IgD-negative memory B cell (primary cell): ENCODE measurements around the gene MDM4. TPM values are rescaled to one million over a fixed set of nuclear protein-coding genes. Genes with fewer than 3 reads are reported as not detected.
A peak's percentile ranks its signal among the peaks of the same experiment; 100 is the strongest.
"Not testable (repeated sequence)": the region's sequence is repeated elsewhere in the genome, so short reads cannot be mapped to it uniquely, and the experiment has no call there.

Experiments
- H3K27ac Mint-ChIP-seq, 3 donors: one replicate each; pipeline ENCODE4 v1.8.0; 2020 to 2022; ENCODE audit warnings: mild to moderate bottlenecking in 3 of 3, mixed read lengths in 3 of 3, moderate library complexity in 1 of 3
- H3K27me3 Mint-ChIP-seq: one replicate; pipeline ENCODE4 v1.8.0; 2021; ENCODE audit warnings: mixed read lengths
- H3K36me3 Mint-ChIP-seq: one replicate; pipeline ENCODE4 v1.8.0; 2020; ENCODE audit warnings: mild to moderate bottlenecking, mixed read lengths
- H3K4me1 Mint-ChIP-seq, 3 donors: one replicate each; pipeline ENCODE4 v1.8.0; 2020 to 2022; ENCODE audit warnings: mixed read lengths in 3 of 3, mild to moderate bottlenecking in 1 of 3
- H3K4me3 Mint-ChIP-seq, 4 donors: one replicate each; pipeline ENCODE4 v1.8.0; 2020 to 2022; ENCODE audit warnings: mild to moderate bottlenecking in 4 of 4, mixed read lengths in 4 of 4, moderate library complexity in 3 of 4
- H3K9me3 Mint-ChIP-seq, 3 donors: one replicate each; pipeline ENCODE4 v1.8.0; 2020 to 2021; ENCODE audit warnings: mixed read lengths in 3 of 3, mild to moderate bottlenecking in 1 of 3
- polyA plus RNA-seq: library from polyadenylated mRNA; unstranded; fragments of 300-500 nt; fragmentation: Illumina TruSeq; gene quantifications from one replicate; pipeline ENCODE4 v1.2.3, GENCODE V29; 2021

Gene MDM4
- polyA plus RNA-seq, 1 donor from 2014 or later: 23.9 TPM

GRCh38 chr1:204478921-204479320 is 37.3 kb upstream of the MDM4 start:
- H3K9me3 Mint-ChIP-seq: no peaks in the 10 kb centered on the region
- peaks cover 78 to 89% (median 81%) of the 10 kb centered on the region in 3 donors for H3K4me1 Mint-ChIP-seq
- H3K27me3 Mint-ChIP-seq: no peaks in the 10 kb centered on the region
- H3K4me3 Mint-ChIP-seq: peak overlapping the region in 1 of 4 donors; percentile 87
- H3K36me3 Mint-ChIP-seq: peaks cover 6% of the 10 kb centered on the region
- H3K27ac Mint-ChIP-seq: peak overlapping the region in 2 of 3 donors; percentile 82 to 85

- peak overlapping the region in 2 of 4 donors; percentile 60 to 87 for H3K4me3 Mint-ChIP-seq
- peaks cover 77 to 89% (median 79%) of the 10 kb centered on the region in 3 donors for H3K4me1 Mint-ChIP-seq
- no peaks in the 10 kb centered on the region for H3K9me3 Mint-ChIP-seq
- no peaks in the 10 kb centered on the region for H3K27me3 Mint-ChIP-seq
- H3K27ac Mint-ChIP-seq: peak overlapping the region in 2 of 3 donors; percentile 82 to 85
- H3K36me3 Mint-ChIP-seq: peaks cover 6% of the 10 kb centered on the region
Measured at GRCh38 chr1:204479387-204480136, 36.6 kb upstream of the MDM4 start.

DNA sequence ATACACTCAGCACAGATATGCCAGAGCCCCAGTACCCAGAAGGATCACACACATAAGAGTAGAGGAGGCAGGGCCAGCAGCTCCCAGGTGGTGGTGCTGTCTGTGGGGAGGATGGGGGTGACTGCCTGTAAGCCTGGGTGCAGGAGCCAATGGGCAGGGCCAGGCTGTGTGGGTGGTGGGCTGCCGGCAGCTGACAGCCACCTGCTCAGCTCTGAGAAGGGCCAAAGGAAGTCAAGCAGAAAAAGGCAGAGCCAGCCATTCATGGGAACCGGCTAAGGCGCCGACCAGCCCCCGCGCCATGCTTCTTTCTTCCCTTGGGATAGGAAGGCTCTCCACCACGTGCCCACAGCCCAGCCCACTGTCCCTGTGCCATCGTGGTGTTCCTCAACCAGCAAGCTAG is 35.7 kb upstream of the MDM4 start:
- peaks cover 80 to 85% (median 80%) of the 10 kb centered on the region in 3 donors for H3K4me1 Mint-ChIP-seq
- peak overlapping the region in 3 of 4 donors; percentile 84 to 94 (median 91) for H3K4me3 Mint-ChIP-seq

DNA sequence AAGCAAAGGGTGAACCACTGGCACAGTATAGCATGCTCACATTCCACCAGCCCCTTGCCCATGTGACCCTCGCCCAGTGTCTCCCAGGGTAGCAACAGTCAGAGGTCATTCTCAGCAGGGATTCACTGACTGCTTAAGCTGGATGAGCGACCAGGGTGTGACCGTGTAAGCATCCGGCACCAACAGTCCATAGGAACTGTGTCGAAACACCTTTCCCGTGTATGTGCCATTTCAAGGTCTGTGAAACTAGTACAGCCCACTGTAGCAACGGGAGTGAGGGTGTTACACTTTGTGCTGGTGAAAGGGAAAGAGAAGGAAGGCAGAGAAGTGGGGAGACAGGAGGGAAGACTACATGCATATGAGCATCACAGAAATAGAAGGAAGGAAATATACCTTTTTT is 32.4 kb upstream of the MDM4 start:
- H3K4me1 Mint-ChIP-seq: peaks cover 62 to 69% (median 69%) of the 10 kb centered on the region in 3 donors
- H3K9me3 Mint-ChIP-seq: peaks cover 0 to 2% (median 0%) of the 10 kb centered on the region in 3 donors
- peak overlapping the region; percentile 66 to 91 (median 89) for H3K27ac Mint-ChIP-seq
- no peaks in the 10 kb centered on the region for H3K27me3 Mint-ChIP-seq
- H3K36me3 Mint-ChIP-seq: peaks cover 7% of the 10 kb centered on the region
- peak overlapping the region in 3 of 4 donors; percentile 23 to 73 (median 38) for H3K4me3 Mint-ChIP-seq

More for the DNA sequence above, 35.7 kb upstream of the MDM4 start:
- Mint-ChIP-seq H3K9me3 (no peaks in the 10 kb centered on the region), H3K27ac (peak overlapping the region in 2 of 3 donors; percentile 95 to 97), H3K27me3 (no peaks in the 10 kb centered on the region), H3K36me3 (peaks cover 6% of the 10 kb centered on the region)

GRCh38 chr1:204486513-204487255 is 29.5 kb upstream of the MDM4 start:
- H3K4me1 Mint-ChIP-seq: peaks cover 54 to 60% (median 60%) of the 10 kb centered on the region in 3 donors
- H3K36me3 Mint-ChIP-seq: peaks cover 12% of the 10 kb centered on the region
- H3K9me3 Mint-ChIP-seq, H3K27me3 Mint-ChIP-seq, H3K4me3 Mint-ChIP-seq: not testable (repeated sequence)
- peak overlapping the region in 1 of 3 donors; percentile 33 for H3K27ac Mint-ChIP-seq

GRCh38 chr1:204487256-204487615 is 29.0 kb upstream of the MDM4 start:
- Mint-ChIP-seq H3K4me3 (peak overlapping the region in 1 of 4 donors; percentile 73), H3K27me3 (no peaks in the 10 kb centered on the region), H3K27ac (peak overlapping the region in 1 of 3 donors; percentile 33), H3K4me1 (peaks cover 54 to 65% (median 60%) of the 10 kb centered on the region in 3 donors), H3K9me3 (peaks cover 0 to 2% (median 0%) of the 10 kb centered on the region in 3 donors), H3K36me3 (peaks cover 13% of the 10 kb centered on the region)

DNA sequence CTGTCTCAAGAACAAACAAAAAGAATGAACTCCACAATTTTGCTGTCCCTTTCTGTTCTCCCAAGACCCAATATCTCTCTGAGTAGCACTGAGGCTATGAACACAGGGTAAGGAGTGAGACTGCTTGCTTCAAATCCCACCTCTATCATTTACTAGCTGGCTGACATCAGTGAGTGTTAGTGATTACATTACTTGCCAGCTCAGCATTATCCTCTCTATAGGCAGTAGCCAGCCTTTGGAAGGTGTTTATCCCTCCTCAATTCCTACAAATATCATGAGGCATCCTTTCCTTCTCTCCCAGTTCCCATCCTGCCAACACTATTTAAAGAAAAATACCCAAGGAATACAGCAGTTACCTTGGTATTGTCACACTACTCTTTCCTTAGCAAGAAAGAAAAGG is 24.6 kb upstream of the MDM4 start:
- Mint-ChIP-seq H3K27ac (peak overlapping the region in 2 of 3 donors; percentile 89 to 95), H3K4me1 (peaks cover 47 to 68% (median 59%) of the 10 kb centered on the region in 3 donors), H3K36me3 (peaks cover 10% of the 10 kb centered on the region), H3K4me3 (peak overlapping the region; percentile 92 to 97 (median 96)), H3K9me3 (peaks cover 0 to 2% (median 0%) of the 10 kb centered on the region in 3 donors), H3K27me3 (no peaks in the 10 kb centered on the region)

- no peaks in the 10 kb centered on the region for H3K27me3 Mint-ChIP-seq
- H3K27ac Mint-ChIP-seq: peak overlapping the region; percentile 90 to 95 (median 95)
- peaks cover 7% of the 10 kb centered on the region for H3K36me3 Mint-ChIP-seq
Measured at GRCh38 chr1:204493145-204493983, 22.8 kb upstream of the MDM4 start.

DNA sequence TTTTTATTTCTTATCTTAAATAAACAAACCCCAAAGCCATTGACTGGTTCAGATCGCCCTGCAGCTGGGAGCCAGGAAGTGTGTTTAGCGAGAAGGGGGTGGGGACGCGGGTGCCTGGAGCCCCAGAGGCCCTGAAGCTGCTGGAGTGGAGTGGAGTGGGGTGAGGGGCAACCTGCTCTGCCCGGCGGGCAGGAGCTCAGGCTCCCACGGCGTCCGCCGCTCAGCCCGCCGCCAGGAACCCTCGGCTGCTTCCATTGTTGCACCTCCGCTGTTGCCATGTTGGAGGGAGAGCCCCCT is 22.3 kb upstream of the MDM4 start:
- Mint-ChIP-seq H3K4me3 (peak overlapping the region; percentile 92 to 97 (median 96)), H3K4me1 (peaks cover 54 to 63% (median 61%) of the 10 kb centered on the region in 3 donors), H3K27ac (peak overlapping the region; percentile 92 to 95 (median 95)), H3K9me3 (no peaks in the 10 kb centered on the region), H3K27me3 (no peaks in the 10 kb centered on the region), H3K36me3 (peaks cover 7% of the 10 kb centered on the region)

More at GRCh38 chr1:204493145-204493983, 22.8 kb upstream of the MDM4 start:
- H3K9me3 Mint-ChIP-seq: no peaks in the 10 kb centered on the region
- H3K4me1 Mint-ChIP-seq: peaks cover 51 to 64% (median 62%) of the 10 kb centered on the region in 3 donors
- H3K4me3 Mint-ChIP-seq: peak overlapping the region; percentile 92 to 97 (median 96)

DNA sequence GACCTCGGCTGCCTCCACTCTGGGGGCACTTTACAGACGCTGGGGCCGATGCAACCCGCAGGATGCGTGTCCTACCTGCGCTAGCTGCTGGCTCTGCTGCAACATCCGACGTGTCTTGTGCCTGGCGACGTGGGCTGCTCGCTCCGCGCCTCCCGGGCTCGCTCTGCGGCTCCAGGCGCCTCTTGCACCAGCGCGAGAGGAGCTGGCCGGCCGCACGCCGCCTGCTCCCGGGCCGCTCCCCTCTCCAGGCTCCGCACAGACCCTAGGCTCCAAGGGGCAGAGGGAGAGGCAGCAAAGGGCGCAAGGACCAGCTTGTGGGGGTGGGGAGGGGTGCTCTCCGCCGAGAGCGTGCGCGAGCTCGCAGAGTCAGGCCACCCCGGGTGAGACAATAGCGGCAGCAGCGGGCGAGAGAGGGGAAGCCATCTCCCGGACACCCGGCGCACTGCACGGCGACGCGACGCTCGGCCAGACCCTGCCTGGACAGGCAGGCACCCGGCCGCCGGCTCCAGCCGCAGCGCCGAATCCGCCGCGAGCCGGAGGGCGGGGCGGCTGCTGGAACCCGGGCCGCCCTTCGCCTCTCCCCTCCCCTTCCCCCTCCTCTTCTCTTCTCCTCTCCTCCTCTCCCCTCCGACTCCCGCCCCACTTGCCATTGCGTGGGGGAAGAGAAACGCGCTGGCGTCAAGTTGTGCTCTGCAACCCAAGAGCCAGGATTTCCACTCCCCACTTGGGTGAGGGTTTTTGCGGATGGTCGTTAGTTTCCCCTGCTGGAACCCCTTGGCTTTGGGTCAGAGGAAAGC is 21.7 kb upstream of the MDM4 start, which contains the start of gene PIK3C2B:
PIK3C2B (minus strand) TSS at position 525 of the 797 bp plus-strand sequence. CDS start 25,003 bp downstream, outside the sequence.
- peak within 1 kb of the TSS; percentile 92 to 99 (median 97) for H3K4me3 Mint-ChIP-seq
- peaks cover 54 to 65% (median 65%) of the 10 kb centered on the region in 3 donors for H3K4me1 Mint-ChIP-seq
- no peaks in the 10 kb centered on the region for H3K9me3 Mint-ChIP-seq
- peak within 1 kb of the TSS; percentile 95 for H3K27ac Mint-ChIP-seq
- H3K27me3 Mint-ChIP-seq: no peaks in the 10 kb centered on the region
- H3K36me3 Mint-ChIP-seq: peaks cover 7% of the 10 kb centered on the region

- Mint-ChIP-seq H3K36me3 (peaks cover 6% of the 10 kb centered on the region), H3K9me3 (no peaks in the 10 kb centered on the region), H3K4me1 (peaks cover 47 to 59% (median 57%) of the 10 kb centered on the region in 3 donors), H3K27ac (peak overlapping the region; percentile 94 to 95 (median 95)), H3K4me3 (peak overlapping the region; percentile 92 to 99 (median 97)), H3K27me3 (no peaks in the 10 kb centered on the region)
Measured at GRCh38 chr1:204495078-204495753, 21.0 kb upstream of the MDM4 start.

DNA sequence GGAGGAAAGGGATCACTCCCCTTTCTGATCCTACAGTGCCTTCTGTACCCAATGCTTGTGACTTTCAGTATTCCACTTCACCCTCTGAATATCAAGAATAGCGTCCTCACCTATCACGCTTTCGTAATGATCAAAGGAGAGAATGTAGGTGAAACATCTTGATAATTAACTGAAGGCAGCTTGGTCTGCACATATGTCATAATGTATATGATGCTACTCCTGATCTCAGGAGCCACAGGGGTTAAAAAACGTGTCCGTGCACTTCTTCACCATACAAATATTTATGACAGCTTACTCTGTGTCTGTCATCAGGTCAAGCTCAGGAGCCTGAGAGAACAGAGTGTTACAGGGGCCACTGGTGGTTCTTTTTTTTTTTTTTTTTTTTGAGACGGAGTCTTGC is 20.4 kb upstream of the MDM4 start:
- H3K9me3 Mint-ChIP-seq: no peaks in the 10 kb centered on the region
- peaks cover 43 to 53% (median 52%) of the 10 kb centered on the region in 3 donors for H3K4me1 Mint-ChIP-seq
- H3K27me3 Mint-ChIP-seq: no peaks in the 10 kb centered on the region
- peak overlapping the region; percentile 89 to 95 (median 94) for H3K27ac Mint-ChIP-seq
- peaks cover 3% of the 10 kb centered on the region for H3K36me3 Mint-ChIP-seq
- H3K4me3 Mint-ChIP-seq: peak overlapping the region; percentile 92 to 99 (median 97)

DNA sequence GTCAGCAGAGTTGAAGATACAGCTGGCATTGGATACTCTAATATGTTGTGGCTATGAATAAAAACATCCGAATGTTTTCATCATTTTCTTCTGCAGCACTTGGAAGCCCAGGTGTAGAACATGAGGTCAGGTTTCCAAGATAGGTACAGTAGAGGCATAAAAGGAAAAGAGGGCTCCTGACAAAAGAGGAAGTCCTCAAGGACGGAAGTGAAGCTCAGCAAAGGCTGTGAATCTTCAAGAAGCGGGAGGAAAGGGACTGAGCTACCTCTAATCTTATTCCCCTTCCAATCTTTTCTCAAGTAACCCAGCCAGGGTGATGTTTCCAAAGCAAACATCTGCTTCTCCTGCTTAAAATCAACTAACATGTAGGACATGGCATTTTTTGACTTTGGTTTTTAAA is 17.2 kb upstream of the MDM4 start:
- Mint-ChIP-seq H3K36me3 (no peaks in the 10 kb centered on the region), H3K9me3 (no peaks in the 10 kb centered on the region), H3K27me3 (no peaks in the 10 kb centered on the region), H3K27ac (peak overlapping the region in 1 of 3 donors; percentile 81), H3K4me1 (peaks cover 39 to 50% (median 43%) of the 10 kb centered on the region in 3 donors), H3K4me3 (peak overlapping the region in 2 of 4 donors; percentile 71 to 74)
